ENCODE data around the gene DENND11.

GRCh38 chr7:141671705-141672496, 30.1 kb downstream of the DENND11 start:
- no peak for TF ChIP-seq CTCF (conservative IDR thresholded peaks at IDR 0.05; ENCODE audit: low read length)
- no peak for TF ChIP-seq EZH2phosphoT487 (IDR thresholded peaks at IDR 0.05; ENCODE audit: borderline replicate concordance, low read depth, low read length)
